ENCODE measurements around the gene IRGM.
A peak's percentile ranks its signal among the peaks of the same experiment; 100 is the strongest.

DNA sequence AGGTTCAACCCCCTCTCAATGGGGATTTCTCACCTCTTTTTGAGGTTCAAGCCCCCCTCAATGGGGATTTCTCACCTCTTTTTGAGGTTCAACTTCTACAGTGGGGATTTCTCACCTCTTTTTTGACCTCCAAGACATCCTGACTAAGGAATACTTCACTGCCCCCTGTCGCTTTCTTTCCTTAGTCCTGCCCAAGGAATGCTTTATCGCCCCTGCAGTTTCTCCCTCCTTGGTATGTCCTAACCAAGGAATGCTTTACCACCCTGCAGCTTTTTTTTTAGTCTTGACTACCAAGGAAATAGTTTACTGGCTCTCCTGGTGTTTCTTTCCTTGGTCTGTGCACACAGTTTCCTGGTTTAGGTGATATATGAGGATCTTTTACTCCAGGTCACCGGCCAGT lies 9.6 kb upstream of the IRGM start:
- peak in 1 of 2 experiments; percentile 98; a peak in 2 of 3 replicates for TF ChIP-seq EP300 (IDR thresholded peaks at IDR 0.05; ENCODE audit: borderline replicate concordance in 1 of 2, low read depth in 2 of 2, low read length in 2 of 2)
- no peak for TF ChIP-seq POLR2AphosphoS5 (IDR thresholded peaks at IDR 0.05; ENCODE audit: low read depth, low read length)
- no peak for TF ChIP-seq POLR2A (IDR thresholded peaks at IDR 0.05; ENCODE audit: control extremely low read depth in 1 of 2, low read depth in 2 of 2, low read length in 2 of 2)
- TF ChIP-seq, protein P1, sequence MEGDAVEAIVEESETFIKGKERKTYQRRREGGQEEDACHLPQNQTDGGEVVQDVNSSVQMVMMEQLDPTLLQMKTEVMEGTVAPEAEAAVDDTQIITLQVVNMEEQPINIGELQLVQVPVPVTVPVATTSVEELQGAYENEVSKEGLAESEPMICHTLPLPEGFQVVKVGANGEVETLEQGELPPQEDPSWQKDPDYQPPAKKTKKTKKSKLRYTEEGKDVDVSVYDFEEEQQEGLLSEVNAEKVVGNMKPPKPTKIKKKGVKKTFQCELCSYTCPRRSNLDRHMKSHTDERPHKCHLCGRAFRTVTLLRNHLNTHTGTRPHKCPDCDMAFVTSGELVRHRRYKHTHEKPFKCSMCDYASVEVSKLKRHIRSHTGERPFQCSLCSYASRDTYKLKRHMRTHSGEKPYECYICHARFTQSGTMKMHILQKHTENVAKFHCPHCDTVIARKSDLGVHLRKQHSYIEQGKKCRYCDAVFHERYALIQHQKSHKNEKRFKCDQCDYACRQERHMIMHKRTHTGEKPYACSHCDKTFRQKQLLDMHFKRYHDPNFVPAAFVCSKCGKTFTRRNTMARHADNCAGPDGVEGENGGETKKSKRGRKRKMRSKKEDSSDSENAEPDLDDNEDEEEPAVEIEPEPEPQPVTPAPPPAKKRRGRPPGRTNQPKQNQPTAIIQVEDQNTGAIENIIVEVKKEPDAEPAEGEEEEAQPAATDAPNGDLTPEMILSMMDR (IDR thresholded peaks at IDR 0.05; ENCODE audit: control extremely low read depth in 1 of 3, insufficient read depth in 1 of 3, low read depth in 1 of 3, low read length in 3 of 3) = peak in 2 of 3 experiments; percentile 2 to 28; a peak in 3 of 4 replicates
- TF ChIP-seq RAD21 (IDR thresholded peaks at IDR 0.05 in 1 of 2, conservative IDR thresholded peaks at IDR 0.05 in 1 of 2; ENCODE audit: low read depth in 2 of 2, low read length in 2 of 2) = peak in 1 of 2 experiments; percentile 17; a peak in 2 of 4 replicates

Data from H1 (cell line).